ENCODE data around the gene SSBP3. TPM values are rescaled to one million over a fixed set of nuclear protein-coding genes. Genes with fewer than 3 reads are reported as not detected.

The SSBP3 gene
- total RNA-seq, 1 donor: 11.7 TPM

DNA sequence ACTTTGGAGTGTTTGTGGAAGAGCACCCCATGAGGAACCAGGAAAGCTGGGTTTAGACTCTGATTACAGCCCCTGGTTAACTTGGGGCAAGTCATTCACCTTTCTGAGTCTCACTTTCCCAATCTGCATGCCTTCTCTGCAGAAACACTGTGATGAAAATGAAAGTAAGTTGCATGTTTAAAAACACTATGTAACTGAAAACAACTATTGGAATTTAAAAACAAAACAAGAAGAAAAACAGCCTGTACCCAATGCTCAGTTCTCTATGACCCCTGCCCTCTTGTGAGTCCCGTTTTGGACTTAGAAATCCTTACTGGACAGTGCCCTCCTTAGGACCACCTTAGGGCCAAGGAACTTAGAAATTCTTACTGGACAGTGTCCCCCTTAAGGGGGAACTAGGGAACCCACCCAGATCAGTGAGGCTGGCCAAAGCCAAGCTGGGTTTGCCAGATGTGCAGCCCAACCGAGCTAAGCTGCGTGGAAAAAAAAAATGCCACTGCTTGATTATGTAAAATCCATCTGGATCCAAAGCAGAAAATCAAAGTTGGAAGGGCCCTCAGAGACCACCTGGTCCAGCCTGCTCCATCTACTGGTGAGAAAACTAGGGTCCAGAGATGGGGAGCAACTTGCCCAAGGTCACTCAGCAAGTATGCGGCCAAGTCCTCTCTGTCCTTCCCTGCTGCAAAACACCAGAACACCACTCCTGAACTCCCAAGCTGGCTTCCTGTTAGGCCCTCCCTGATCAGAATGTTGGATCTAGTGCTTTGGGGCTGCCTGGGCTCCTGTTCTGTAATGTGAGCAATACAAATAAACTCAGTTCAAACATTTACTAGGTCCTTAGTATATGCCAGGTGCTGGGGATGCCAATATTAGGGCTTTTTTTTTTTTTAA lies 128.5 kb downstream of the SSBP3 start:
- no peak for DNase-seq (ENCODE audit: low read depth)
- TF ChIP-seq, protein P1, sequence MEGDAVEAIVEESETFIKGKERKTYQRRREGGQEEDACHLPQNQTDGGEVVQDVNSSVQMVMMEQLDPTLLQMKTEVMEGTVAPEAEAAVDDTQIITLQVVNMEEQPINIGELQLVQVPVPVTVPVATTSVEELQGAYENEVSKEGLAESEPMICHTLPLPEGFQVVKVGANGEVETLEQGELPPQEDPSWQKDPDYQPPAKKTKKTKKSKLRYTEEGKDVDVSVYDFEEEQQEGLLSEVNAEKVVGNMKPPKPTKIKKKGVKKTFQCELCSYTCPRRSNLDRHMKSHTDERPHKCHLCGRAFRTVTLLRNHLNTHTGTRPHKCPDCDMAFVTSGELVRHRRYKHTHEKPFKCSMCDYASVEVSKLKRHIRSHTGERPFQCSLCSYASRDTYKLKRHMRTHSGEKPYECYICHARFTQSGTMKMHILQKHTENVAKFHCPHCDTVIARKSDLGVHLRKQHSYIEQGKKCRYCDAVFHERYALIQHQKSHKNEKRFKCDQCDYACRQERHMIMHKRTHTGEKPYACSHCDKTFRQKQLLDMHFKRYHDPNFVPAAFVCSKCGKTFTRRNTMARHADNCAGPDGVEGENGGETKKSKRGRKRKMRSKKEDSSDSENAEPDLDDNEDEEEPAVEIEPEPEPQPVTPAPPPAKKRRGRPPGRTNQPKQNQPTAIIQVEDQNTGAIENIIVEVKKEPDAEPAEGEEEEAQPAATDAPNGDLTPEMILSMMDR (IDR thresholded peaks at IDR 0.05; ENCODE audit: insufficient read depth, low read length): no peak
- H3K4me3 ChIP-seq (ENCODE audit: low read depth, low read length): no peak overlapping the region

DNA sequence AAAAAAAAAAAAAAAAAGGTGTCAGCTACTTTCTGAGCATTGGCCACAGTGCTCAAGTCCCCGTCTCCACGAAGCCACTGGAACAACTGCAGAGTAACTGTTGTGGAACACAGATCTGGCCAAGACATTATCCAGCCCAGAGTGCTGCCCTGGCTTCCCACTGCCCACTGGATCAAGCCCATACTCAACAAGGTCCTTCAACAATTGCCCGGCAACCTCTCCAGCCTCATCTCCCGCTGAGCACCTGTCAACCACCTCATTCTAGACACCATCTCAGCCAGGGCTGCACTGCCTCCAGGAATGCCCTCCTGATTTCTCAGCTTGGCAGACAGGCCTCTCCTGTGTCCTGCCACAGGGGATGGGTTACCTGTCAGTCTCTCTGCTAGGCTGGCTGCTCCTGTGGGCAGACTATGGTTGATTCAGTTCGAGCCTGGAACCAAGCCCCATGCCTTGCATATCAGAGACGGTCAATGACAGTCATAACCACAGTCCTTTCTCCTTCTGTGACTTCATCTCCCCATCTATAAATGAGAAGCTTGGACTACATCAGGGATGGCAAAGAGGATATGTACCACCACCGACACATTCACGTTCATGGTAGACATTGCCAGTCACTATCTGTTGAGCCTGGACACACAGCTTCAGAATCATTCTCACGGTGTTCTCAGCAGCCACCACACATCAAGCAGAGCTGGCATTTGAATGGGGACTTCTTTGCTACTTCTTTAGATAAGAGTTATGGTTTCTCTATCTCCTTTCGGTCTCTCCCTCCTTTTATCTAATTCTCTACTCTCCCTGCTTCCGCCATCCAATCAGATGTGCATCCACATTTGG lies 129.4 kb downstream of the SSBP3 start:
- H3K4me3 ChIP-seq (ENCODE audit: low read depth, low read length): no peak overlapping the region
- TF ChIP-seq, protein P1 (IDR thresholded peaks at IDR 0.05; ENCODE audit: insufficient read depth, low read length): no peak
- no peak for DNase-seq (ENCODE audit: low read depth)

DNA sequence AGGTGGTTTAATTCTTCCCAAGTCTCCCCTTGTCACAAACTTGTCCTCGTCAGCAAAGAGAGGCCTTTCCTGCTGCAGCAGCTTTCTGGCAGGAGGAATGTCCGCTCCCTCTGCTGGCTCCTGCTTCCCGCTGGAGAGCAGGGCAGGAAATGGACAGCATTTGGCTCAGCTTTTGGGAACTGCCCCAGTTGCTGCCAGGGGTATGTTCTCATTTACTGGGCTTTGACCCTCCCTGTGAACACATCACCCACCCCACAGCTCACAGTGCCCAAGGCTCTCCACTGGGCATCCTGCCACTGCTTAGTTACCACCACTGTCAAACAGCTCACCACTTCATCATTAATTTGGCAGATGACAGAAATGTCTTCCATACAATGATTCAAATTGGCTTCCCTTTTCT lies 130.8 kb downstream of the SSBP3 start:
- H3K4me3 ChIP-seq (ENCODE audit: low read depth, low read length): no peak overlapping the region
- peak; percentile 82 for DNase-seq (ENCODE audit: low read depth)
- TF ChIP-seq, protein P1 (IDR thresholded peaks at IDR 0.05; ENCODE audit: insufficient read depth, low read length): peak; percentile 62

DNA sequence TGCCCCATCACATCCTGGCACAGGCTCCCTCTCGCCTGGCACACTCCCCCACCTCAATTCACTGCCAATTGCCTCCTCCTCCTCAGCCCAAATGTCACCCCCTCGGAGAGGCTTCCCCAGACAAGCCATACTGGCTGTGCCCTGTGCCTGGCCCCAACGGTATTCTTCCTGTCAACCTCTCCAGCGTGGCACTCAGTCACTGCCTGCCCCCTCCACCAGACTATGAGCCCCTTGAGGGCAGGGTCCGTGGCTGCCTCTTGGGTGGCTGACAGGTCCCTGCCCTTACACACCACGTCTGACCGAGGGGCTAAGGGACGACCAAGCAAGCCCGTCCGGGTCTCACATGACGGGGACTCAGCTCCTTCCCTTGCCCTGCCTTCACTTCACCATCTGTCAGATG lies 131.3 kb downstream of the SSBP3 start:
- H3K4me3 ChIP-seq (ENCODE audit: low read depth, low read length): no peak overlapping the region
- TF ChIP-seq, protein P1 (IDR thresholded peaks at IDR 0.05; ENCODE audit: insufficient read depth, low read length): no peak
- no peak for DNase-seq (ENCODE audit: low read depth)

DNA sequence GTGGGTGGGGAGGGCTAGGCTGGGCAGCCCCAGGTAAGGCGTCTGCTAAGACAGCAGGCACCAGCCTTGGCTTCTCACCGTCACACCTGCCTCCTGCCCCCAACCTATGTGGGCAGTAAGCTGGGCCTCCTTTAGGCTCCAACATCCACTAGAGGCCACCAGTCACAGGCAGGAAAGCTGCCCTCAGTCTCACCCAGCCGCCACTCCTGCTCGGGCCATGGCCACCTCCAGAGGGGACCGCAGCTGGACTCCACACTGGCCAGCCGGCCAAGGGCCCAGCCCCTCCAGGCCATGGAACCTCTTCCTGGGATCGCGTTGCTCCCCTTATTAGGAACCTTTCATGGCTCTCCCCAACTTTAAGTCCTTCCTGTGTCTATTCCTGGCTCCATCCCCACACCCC lies 131.7 kb downstream of the SSBP3 start:
- TF ChIP-seq, protein P1 (IDR thresholded peaks at IDR 0.05; ENCODE audit: insufficient read depth, low read length): peak; percentile 4
- no peak for DNase-seq (ENCODE audit: low read depth)
- no peak overlapping the region for H3K4me3 ChIP-seq (ENCODE audit: low read depth, low read length)

DNA sequence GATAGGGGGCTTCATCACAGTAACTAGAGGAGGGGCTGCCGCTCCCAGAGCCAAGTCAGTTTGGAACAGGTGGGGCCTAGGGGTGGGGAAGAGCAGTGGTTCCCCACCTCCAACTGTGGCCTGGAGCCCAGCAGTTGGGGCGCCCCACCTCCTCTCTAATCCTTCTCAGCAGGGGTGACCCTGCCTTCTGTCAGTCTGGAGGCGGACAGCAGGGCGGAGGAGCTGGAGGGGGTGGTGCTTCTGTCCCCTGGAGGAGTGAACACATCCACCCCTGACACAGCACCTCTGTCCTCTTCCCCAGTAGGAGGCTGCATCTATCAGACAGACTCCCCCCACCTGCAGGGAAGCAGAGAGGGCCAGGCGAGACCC lies 132.4 kb downstream of the SSBP3 start:
- TF ChIP-seq, protein P1 (IDR thresholded peaks at IDR 0.05; ENCODE audit: insufficient read depth, low read length): no peak
- no peak for DNase-seq (ENCODE audit: low read depth)
- no peak overlapping the region for H3K4me3 ChIP-seq (ENCODE audit: low read depth, low read length)
